ENCODE measurements around the gene CLDN5.

DNA sequence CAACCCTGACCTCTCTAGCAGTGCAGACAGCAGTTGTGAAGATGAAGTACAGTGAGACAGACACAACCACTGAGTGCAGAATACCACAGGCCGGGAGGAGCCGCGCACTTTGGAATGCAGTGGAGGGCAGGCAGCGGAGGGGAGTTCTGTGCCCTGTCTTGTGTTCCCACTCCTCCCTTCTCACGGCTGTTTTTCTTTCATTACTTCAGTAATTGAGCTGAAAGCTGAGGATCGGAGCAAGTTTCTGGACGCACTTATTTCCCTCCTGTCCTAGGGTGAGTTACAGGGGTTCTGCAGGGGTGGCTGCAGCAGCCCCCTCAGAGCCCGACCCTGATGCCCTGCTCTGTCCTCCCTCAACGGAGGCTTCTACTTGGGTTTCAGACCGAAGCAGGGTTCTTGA, 5.6 kb downstream of the CLDN5 start:
- no peak for TF ChIP-seq GATA2 (IDR thresholded peaks at IDR 0.05; ENCODE audit: low read depth, low read length)
- no peak for TF ChIP-seq GATA3 (IDR thresholded peaks at IDR 0.05; ENCODE audit: low read depth, low read length)
